HG03159 (cell line): ENCODE data around the gene SLC22A16.
"Not testable (repeated sequence)": the region's sequence is repeated elsewhere in the genome, so short reads cannot be mapped to it uniquely, and the experiment has no call there.

Experiments used
- ATAC-seq: cut with Tn5 transposase; IDR thresholded peaks from one replicate; pipeline ENCODE4 v1.9.1; 2021; ENCODE audit warnings: mild to moderate bottlenecking, moderate library complexity; ENCODE audit not compliant: unreplicated experiment

SLC22A16 gene, protein sequence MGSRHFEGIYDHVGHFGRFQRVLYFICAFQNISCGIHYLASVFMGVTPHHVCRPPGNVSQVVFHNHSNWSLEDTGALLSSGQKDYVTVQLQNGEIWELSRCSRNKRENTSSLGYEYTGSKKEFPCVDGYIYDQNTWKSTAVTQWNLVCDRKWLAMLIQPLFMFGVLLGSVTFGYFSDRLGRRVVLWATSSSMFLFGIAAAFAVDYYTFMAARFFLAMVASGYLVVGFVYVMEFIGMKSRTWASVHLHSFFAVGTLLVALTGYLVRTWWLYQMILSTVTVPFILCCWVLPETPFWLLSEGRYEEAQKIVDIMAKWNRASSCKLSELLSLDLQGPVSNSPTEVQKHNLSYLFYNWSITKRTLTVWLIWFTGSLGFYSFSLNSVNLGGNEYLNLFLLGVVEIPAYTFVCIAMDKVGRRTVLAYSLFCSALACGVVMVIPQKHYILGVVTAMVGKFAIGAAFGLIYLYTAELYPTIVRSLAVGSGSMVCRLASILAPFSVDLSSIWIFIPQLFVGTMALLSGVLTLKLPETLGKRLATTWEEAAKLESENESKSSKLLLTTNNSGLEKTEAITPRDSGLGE

GRCh38 chr6:110476046-110476849 lies at the start of gene SLC22A16:
Gene SLC22A16, minus strand, starts transcription at chr6:110476613. Its CDS starts 39 bp downstream, at chr6:110476574.
- no peak for ATAC-seq

DNA sequence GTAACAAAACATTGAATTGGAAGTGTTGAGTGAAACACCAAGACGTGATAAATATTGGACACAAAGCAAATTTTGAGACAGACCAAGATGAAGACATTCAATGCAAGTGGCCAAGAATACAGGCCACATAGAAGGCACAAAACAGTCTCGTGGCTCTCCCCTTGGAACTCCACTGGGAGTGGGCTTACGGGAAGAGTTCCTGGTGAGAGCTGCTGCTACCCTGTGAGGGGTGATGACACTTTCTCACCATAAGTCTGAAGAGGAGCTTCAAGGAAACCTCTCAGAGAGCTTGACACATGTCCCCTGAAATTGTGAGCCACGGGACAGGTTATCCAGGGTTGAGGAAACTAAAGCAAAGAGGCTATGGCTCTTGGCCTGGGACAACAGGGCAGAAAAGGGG lies 48.6 kb upstream of the SLC22A16 start:
- ATAC-seq: no peak

DNA sequence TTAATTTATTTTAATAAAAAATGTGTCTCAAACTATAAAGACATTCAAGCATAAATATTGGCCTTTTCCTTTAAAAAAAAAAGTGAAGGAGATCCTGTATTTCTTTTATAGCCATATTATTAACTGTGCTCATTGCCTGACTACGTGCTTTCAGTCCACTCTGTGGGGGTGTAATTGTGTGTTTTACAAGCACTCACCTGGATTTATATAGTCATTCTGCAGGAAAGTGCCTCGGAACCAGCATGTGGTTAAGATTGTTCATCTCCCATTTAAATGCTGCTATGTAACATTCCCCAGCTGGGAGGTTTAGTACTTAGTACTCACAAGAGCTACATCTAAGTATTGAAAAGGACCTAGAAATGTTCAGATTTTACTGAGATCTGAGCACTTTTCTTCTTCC lies 47.9 kb upstream of the SLC22A16 start:
- ATAC-seq: no peak

DNA sequence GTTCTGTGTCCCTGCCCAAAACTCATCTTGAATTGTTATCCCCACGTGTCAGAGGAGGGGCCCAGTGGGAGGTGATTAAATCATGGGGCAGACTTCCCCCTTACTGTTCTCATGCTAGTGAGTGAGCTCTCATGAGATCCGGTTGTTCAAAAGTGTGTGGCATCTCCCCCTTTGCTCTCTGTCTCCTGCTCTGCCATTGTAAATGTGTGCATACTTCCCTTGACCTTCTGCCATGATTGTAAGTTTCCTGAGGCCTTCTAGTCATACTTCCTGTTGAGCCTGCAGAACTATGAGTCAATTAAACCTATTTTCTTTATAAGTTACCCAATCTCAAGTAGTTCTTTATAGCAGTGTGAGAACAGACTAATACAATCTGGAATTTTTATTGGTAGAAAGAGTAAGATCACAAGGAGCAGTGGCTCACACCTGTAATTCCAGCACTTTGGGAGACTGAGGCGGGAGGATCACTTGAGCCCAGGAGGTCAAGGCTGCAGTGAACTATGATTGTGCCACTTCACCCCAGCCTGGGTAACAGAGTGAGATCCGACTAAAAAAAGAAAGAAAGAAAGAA lies 47.1 kb upstream of the SLC22A16 start:
- ATAC-seq: no peak

GRCh38 chr6:110522427-110522826 lies 46.0 kb upstream of the SLC22A16 start:
- ATAC-seq: no peak

- ATAC-seq: no peak
Observed at GRCh38 chr6:110520992-110521543, 44.7 kb upstream of the SLC22A16 start.

- no peak for ATAC-seq
Observed at GRCh38 chr6:110520209-110520965, 44.0 kb upstream of the SLC22A16 start.

- no peak for ATAC-seq
Observed at GRCh38 chr6:110517601-110518281, 41.3 kb upstream of the SLC22A16 start.

GRCh38 chr6:110517034-110517433 lies 40.6 kb upstream of the SLC22A16 start:
- no peak for ATAC-seq

- no peak for ATAC-seq
Observed at GRCh38 chr6:110514818-110515217, 38.4 kb upstream of the SLC22A16 start.

- no peak for ATAC-seq
Observed at GRCh38 chr6:110512991-110513390, 36.6 kb upstream of the SLC22A16 start.

DNA sequence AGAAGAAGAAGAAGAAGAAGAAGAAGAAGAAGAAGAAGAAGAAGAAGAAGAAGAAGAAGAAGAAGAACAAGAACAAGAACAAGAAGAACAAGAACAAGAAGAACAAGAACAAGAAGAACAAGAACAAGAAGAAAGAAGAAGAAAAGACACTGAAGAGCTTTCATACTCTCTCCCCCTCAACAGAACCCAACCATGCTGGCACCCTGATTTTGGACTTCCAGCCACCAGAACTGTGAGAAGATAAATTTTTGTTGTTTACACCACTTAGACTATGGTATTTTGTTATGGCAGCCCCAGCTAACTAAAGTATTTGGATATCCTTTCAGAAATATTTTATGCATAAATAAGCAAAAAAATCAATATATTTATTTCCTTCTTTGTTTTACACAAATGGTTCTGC lies 36.1 kb upstream of the SLC22A16 start:
- not testable (repeated sequence) for ATAC-seq

DNA sequence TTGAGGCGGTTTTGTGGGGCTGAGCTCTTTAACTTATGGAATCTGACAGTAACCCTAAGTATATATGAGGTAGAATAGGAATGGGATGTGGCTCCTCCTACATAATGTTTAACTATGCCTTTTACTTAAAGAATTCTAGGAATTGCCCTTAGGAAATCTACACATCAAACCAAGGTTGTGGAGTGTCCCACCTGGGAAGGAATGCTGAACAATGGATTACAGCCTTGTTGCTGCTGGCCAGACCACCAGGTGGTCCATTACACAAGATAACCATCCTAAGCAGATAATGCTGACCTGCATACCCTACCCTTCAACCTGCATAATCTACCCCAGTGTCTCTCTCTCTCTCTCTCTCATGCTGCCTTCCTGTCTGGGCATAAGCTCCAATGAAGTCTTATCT lies 35.0 kb upstream of the SLC22A16 start:
- ATAC-seq: no peak

GRCh38 chr6:110509617-110510241 lies 33.3 kb upstream of the SLC22A16 start:
- no peak for ATAC-seq

DNA sequence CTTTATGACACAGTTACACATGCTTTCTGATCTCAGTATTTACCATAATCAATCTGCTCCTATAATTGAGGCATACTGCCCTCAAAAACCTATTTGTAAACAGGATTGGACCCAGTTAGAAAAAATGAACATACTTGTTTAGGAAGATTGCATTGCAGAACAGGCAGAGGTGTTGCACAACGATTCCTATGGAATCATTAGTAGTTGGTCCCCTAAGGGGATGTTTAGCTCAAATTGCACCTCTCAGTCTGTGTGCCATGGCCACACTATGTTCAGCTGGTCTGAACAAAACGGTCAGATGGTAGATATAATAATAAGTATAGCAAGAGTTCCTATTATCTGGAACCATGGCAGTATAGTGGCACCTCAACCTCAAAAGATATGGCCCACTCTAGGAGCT lies 28.5 kb upstream of the SLC22A16 start:
- not testable (repeated sequence) for ATAC-seq

DNA sequence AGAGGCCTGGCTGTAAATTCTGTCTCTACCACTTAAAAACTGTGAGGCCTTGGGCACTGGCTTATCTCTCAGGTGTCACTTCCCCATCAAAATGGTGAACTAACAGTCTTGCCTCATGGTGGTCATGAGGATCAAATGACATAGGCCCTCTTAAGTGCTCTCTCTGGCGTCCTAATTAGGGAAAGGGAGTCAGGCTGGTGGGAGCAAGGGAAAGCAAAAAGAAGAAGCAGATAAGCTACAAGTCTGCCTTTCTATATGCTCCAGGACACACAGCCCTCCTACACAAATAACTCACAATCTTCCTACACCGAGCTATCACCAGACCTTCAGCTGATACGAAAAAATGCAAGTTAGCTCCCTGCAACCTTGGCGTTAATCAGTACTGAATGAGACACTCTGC lies 19.5 kb upstream of the SLC22A16 start:
- no peak for ATAC-seq

DNA sequence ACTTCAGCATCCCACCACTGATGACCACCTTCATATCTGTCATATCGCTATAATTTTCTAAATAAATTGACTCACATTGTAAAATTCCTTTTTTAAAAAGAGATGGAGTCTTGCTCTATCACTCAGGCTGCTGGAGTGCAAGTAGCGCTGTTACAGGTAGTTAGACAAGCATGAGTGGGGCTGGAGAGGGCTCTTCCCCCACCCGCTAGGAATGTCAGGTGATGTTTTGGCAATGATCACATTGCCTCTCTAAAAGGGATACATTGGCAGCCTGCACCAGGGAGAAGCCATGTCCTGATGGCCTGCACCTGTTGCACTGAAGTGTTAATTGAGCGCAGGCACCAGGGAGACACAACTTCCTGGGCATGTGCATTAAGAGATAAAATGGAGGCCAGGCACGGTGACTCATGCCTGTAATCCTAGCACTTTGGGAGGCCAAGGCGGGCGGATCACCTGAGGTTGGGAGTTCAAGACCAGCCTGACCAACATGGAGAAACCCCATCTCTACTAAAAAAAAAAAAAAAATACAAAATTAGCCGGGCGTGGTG lies 16.9 kb upstream of the SLC22A16 start:
- no peak for ATAC-seq

DNA sequence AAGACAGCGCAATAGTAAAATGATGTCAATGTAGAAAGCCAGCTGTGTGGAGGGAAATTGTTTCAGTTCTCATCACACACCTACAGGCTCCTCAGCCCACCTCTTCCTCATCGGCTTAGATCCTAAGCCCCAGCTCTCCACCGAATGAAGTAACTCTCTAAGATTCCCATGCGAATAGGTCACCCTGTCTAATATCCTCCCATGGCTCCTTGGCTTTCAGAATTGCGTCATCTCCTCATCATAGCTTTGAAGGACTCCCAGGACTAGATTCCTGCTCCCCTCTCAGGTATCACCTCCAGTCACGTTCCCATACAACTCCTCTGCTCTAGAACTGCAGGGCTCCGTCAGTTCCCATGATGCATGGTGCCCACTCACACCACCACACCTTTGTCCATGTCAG lies 16.2 kb upstream of the SLC22A16 start:
- no peak for ATAC-seq
